ENCODE results near the gene KCNC4.

Gene KCNC4

DNA sequence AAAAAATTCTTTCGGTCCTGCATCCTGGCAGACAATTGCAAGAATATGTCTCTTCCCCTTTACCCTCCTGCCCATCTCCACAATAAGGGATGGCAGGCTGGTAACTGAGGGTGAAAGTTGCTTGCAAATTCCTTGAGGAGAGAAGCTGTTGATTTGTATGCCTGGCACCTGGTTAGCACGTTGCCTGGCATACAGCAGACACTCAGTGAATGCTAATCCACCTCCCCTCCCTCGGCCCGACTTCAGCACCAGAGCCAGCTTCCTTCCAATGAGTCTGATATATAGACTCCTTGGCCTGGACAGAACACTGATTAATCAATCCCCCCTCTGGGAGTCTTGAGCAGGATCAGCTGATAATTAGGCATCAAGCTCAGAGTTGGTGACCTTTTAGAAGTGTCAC is 39.1 kb downstream of the KCNC4 start:
- DNase-seq (ENCODE audit: low read depth), result no peak
- H3K4me3 ChIP-seq (ENCODE audit: low read depth, low read length), result no peak overlapping the region
- TF ChIP-seq, protein P1, sequence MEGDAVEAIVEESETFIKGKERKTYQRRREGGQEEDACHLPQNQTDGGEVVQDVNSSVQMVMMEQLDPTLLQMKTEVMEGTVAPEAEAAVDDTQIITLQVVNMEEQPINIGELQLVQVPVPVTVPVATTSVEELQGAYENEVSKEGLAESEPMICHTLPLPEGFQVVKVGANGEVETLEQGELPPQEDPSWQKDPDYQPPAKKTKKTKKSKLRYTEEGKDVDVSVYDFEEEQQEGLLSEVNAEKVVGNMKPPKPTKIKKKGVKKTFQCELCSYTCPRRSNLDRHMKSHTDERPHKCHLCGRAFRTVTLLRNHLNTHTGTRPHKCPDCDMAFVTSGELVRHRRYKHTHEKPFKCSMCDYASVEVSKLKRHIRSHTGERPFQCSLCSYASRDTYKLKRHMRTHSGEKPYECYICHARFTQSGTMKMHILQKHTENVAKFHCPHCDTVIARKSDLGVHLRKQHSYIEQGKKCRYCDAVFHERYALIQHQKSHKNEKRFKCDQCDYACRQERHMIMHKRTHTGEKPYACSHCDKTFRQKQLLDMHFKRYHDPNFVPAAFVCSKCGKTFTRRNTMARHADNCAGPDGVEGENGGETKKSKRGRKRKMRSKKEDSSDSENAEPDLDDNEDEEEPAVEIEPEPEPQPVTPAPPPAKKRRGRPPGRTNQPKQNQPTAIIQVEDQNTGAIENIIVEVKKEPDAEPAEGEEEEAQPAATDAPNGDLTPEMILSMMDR (IDR thresholded peaks at IDR 0.05; ENCODE audit: insufficient read depth, low read depth, low read length, missing control alignments), result no peak

GRCh38 chr1:110250008-110250407 is 39.9 kb downstream of the KCNC4 start:
- DNase-seq (ENCODE audit: low read depth), result no peak
- no peak overlapping the region for H3K4me3 ChIP-seq (ENCODE audit: low read depth, low read length)
- TF ChIP-seq, protein P1 (IDR thresholded peaks at IDR 0.05; ENCODE audit: insufficient read depth, low read depth, low read length, missing control alignments), result no peak

- TF ChIP-seq, protein P1 (IDR thresholded peaks at IDR 0.05; ENCODE audit: insufficient read depth, low read depth, low read length, missing control alignments), result no peak
- H3K4me3 ChIP-seq (ENCODE audit: low read depth, low read length), result no peak overlapping the region
- no peak for DNase-seq (ENCODE audit: low read depth)
Observed at GRCh38 chr1:110250749-110251148, 40.6 kb downstream of the KCNC4 start.

DNA sequence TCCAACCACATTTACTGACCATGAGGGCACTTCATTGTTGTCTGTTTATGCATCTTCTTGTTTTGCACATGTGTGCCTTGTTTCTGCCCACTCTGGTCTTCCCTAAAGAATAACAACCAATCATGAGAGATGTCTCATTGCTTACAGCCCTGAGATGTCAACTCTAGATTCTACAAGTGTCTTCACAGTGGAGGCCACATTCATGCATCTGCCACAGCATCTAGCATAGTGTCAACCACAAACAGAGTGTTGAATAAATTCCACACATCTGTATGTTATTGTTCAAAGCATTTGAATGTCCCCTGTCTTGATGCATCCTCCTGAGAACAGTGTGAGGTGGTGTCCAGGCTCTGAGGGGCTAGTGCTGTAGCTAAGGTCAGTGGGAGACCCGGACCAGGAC is 43.1 kb downstream of the KCNC4 start:
- DNase-seq (ENCODE audit: low read depth), result no peak
- no peak overlapping the region for H3K4me3 ChIP-seq (ENCODE audit: low read depth, low read length)
- TF ChIP-seq, protein P1 (IDR thresholded peaks at IDR 0.05; ENCODE audit: insufficient read depth, low read depth, low read length, missing control alignments), result no peak

- no peak overlapping the region for H3K4me3 ChIP-seq (ENCODE audit: low read depth, low read length)
- DNase-seq (ENCODE audit: low read depth), result no peak
- TF ChIP-seq, protein P1 (IDR thresholded peaks at IDR 0.05; ENCODE audit: insufficient read depth, low read depth, low read length, missing control alignments), result no peak
Observed at GRCh38 chr1:110254604-110255391, 44.7 kb downstream of the KCNC4 start.

DNA sequence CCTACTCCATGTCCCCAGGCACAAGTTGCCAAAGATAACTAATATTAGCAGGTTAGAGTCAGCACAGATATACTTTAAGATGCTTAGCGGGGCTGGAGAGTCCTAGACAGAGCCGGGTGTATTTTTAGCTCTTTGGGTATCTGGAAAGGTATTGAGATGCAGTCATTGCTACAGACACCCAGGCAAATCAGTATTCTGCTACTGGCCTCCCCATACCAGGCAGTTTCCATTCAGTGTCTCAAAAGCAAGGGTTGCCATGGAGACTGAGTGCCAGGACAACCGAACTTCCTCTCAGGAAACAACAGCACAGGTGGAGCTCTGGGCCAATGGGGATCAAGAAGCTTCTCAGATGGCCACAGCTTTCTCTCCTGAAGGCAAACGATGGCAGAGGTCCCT is 45.3 kb downstream of the KCNC4 start:
- peak; percentile 64 for DNase-seq (ENCODE audit: low read depth)
- TF ChIP-seq, protein P1 (IDR thresholded peaks at IDR 0.05; ENCODE audit: insufficient read depth, low read depth, low read length, missing control alignments), result no peak

GRCh38 chr1:110258734-110259133 is 48.6 kb downstream of the KCNC4 start:
- no peak overlapping the region for H3K4me3 ChIP-seq (ENCODE audit: low read depth, low read length)
- no peak for DNase-seq (ENCODE audit: low read depth)
- TF ChIP-seq, protein P1 (IDR thresholded peaks at IDR 0.05; ENCODE audit: insufficient read depth, low read depth, low read length, missing control alignments), result no peak

More for the DNA sequence above, 45.3 kb downstream of the KCNC4 start:
- no peak overlapping the region for H3K4me3 ChIP-seq (ENCODE audit: low read depth, low read length)
